Activated CD8-positive, alpha-beta T cell treated with anti-CD3 and anti-CD28 coated beads for 36 hours (primary cell): ENCODE data around the gene DTD1. TPM values are rescaled to one million over a fixed set of nuclear protein-coding genes. Genes with fewer than 3 reads are reported as not detected.

Experiments used
- ATAC-seq: fragments of 200-7000 bp; cut with Tn5 transposase; one replicate; pipeline ENCODE4 v1.10.0; 2021; ENCODE audit warnings: mild to moderate bottlenecking, moderate library complexity
- CTCF ChIA-PET: fragments of 350-600 bp; sonication (Branson Sonifier 250); formaldehyde crosslinking; loops from one replicate; lab custom pipeline; 2021; ENCODE audit warnings: antibody characterized with exemption; lab: Charles Lee
- POLR2A ChIA-PET: fragments of 350-600 bp; sonication (Branson Sonifier 250); formaldehyde crosslinking; loops from one replicate; lab custom pipeline; 2021; ENCODE audit warnings: antibody characterized with exemption; lab: Charles Lee
- DNase-seq: peaks from one replicate; pipeline ENCODE4 v3.0.0-alpha.2; 2020
- H3K27ac Mint-ChIP-seq: one replicate; pipeline ENCODE4 v1.8.0; 2021; ENCODE audit warnings: mild to moderate bottlenecking, mixed read lengths
- H3K27me3 Mint-ChIP-seq: one replicate; pipeline ENCODE4 v1.8.0; 2021; ENCODE audit warnings: mixed read lengths
- H3K36me3 Mint-ChIP-seq: one replicate; pipeline ENCODE4 v1.8.0; 2021; ENCODE audit warnings: low read depth, mixed read lengths
- H3K4me1 Mint-ChIP-seq: one replicate; pipeline ENCODE4 v1.8.0; 2021; ENCODE audit warnings: low read depth, mixed read lengths
- H3K4me3 Mint-ChIP-seq: one replicate; pipeline ENCODE4 v1.8.0; 2021; ENCODE audit warnings: mild to moderate bottlenecking, moderate library complexity, mixed read lengths
- H3K9me3 Mint-ChIP-seq: one replicate; pipeline ENCODE4 v1.8.0; 2021; ENCODE audit warnings: mixed read lengths
- intact Hi-C: fragments of 100-400 bp; cut with micrococcal nuclease; formaldehyde crosslinking; loops from one replicate; pipeline ENCODE4 v1.10.0; 2022
- total RNA-seq, 2 experiments: library from RNA; stranded (reverse); gene quantifications; one replicate each; pipeline ENCODE4 v1.2.3, GENCODE V29; 2021
- TF ChIP-seq, protein P1 (sequence below): fragments of 200-600 bp; IDR thresholded peaks from one replicate; pipeline ENCODE4 v1.8.0; 2022; ENCODE audit warnings: antibody characterized with exemption, mild to moderate bottlenecking

Gene DTD1
- total RNA-seq, 2 experiments from 2014 or later = 52.3 to 53.5 TPM

DNA sequence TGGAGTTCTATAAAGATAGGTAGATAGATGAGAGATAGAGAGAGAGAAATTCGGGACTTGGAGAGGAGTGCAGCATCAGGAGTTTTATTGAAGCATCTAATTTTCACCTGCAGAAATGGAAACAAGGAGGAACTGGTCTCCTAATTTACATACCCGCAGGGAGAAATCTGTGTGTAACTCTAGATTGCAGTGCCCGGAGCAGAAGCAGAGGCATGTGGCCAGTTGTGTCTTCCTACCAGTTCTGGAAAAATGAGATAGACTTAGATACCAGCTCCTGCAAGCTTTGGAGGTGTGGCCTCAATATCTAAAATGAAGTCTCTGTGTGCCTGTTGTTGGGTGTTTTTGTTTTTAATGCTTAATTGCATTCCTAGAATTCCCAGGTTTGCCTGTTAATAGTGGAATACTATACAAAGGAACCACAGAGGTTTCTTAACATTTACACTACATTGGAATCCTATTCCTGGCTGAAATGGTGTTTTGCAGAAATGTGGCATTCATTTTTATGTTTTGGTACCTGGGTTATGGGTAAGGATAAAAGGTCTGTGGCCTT is 57.4 kb downstream of the DTD1 start:
- POLR2A ChIA-PET = no interaction called here
- Mint-ChIP-seq H3K36me3 (peaks cover 3% of the 10 kb centered on the region), H3K4me3 (no peak overlapping the region), H3K27ac (no peak overlapping the region), H3K27me3 (no peaks in the 10 kb centered on the region), H3K9me3 (no peaks in the 10 kb centered on the region), H3K4me1 (no peaks in the 10 kb centered on the region)
- DNase-seq (no peak), ATAC-seq (no peak)
- intact Hi-C loops = no loop called here
- TF ChIP-seq, protein P1, sequence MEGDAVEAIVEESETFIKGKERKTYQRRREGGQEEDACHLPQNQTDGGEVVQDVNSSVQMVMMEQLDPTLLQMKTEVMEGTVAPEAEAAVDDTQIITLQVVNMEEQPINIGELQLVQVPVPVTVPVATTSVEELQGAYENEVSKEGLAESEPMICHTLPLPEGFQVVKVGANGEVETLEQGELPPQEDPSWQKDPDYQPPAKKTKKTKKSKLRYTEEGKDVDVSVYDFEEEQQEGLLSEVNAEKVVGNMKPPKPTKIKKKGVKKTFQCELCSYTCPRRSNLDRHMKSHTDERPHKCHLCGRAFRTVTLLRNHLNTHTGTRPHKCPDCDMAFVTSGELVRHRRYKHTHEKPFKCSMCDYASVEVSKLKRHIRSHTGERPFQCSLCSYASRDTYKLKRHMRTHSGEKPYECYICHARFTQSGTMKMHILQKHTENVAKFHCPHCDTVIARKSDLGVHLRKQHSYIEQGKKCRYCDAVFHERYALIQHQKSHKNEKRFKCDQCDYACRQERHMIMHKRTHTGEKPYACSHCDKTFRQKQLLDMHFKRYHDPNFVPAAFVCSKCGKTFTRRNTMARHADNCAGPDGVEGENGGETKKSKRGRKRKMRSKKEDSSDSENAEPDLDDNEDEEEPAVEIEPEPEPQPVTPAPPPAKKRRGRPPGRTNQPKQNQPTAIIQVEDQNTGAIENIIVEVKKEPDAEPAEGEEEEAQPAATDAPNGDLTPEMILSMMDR = no peak
- CTCF ChIA-PET = no interaction called here

- DNase-seq (no peak), ATAC-seq (no peak)
- Mint-ChIP-seq H3K9me3 (no peaks in the 10 kb centered on the region), H3K4me1 (no peaks in the 10 kb centered on the region), H3K27ac (no peak overlapping the region), H3K36me3 (peaks cover 1% of the 10 kb centered on the region), H3K4me3 (no peak overlapping the region), H3K27me3 (no peaks in the 10 kb centered on the region)
- ChIA-PET CTCF (no interaction called here), POLR2A (no interaction called here)
- intact Hi-C loops = no loop called here
- TF ChIP-seq, protein P1 = no peak
Measured at GRCh38 chr20:18645851-18646250, 58.0 kb downstream of the DTD1 start.

DNA sequence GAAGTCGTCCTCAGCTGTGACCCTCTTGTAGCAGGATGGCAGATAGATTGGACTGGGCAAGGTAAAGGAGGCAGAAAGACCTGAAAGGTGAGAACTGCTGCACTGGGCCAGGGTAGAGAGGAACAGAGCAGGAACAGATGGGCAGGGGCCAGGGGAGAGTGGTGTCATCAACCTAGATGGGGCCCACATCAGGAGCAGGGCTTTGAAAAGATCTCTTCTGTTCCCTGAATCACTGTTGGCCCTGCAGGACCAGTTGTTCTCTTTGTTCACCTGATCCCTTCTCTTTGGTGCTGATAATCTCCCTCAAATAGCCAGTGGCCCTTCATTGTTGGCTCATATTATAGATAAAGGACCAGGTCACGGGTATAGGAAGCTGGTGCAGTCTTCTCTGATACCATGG is 59.9 kb downstream of the DTD1 start:
- Mint-ChIP-seq H3K36me3 (no peaks in the 10 kb centered on the region), H3K9me3 (no peaks in the 10 kb centered on the region), H3K4me1 (no peaks in the 10 kb centered on the region), H3K27me3 (no peaks in the 10 kb centered on the region), H3K4me3 (no peak overlapping the region), H3K27ac (no peak overlapping the region)
- TF ChIP-seq, protein P1 = no peak
- intact Hi-C loops = no loop called here
- DNase-seq = no peak
- CTCF ChIA-PET = interaction anchor here (1.3 kb wide), 1 partner anchor 16 kb away, joined by 3 read pairs; no protein-coding TSS in a partner anchor
- POLR2A ChIA-PET = interaction anchor here (0.6 to 0.9 kb wide), 2 partner anchors 20 to 946 kb away, joined by 3 to 4 read pairs; no protein-coding TSS in a partner anchor
- ATAC-seq = no peak

- TF ChIP-seq, protein P1 = no peak
- ChIA-PET CTCF (interaction anchor here (1.0 kb wide), 1 partner anchor 12 kb away, joined by 3 read pairs; no protein-coding TSS in a partner anchor), POLR2A (no interaction called here)
- no peaks in the 10 kb centered on the region for H3K4me1 Mint-ChIP-seq
- intact Hi-C loops = no loop called here
- no peaks in the 10 kb centered on the region for H3K9me3 Mint-ChIP-seq
- no peaks in the 10 kb centered on the region for H3K36me3 Mint-ChIP-seq
- ATAC-seq (no peak), DNase-seq (no peak)
- H3K27ac Mint-ChIP-seq = no peak overlapping the region
- H3K4me3 Mint-ChIP-seq = no peak overlapping the region
- no peaks in the 10 kb centered on the region for H3K27me3 Mint-ChIP-seq
Measured at GRCh38 chr20:18650224-18650623, 62.4 kb downstream of the DTD1 start.

DNA sequence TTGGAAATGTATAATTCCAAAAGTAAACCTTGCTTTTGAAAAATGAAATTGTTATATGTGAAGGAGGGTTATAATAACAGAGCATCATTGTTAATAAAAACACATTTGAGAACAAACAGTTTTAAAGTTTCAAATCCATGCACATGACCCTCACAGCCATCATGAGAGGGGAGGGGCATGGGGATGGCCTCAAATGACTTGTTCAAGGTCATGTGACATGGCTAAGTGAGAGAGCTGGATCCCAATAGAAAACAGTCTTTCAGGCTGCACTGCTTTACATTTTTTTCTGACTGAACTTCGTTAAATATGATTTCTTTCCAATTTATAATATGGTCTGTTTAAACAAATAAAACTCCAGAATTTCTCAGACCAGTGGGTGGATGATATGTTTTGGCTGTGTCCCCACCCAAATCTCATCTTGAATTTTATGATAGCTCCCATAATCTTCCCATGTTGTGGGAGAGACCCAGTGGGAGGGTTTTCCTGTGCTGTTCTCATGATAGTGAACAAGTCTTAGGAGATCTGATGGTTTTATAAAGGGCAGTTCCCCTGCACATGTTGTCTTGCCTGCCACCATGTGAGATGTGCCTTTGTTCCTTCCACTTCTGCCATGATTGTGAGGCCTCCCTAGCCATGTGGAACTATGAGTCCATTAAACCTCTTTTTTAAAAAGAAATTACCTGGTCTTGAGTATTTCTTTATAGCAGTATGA is 66.0 kb downstream of the DTD1 start:
- no peak overlapping the region for H3K4me3 Mint-ChIP-seq
- H3K36me3 Mint-ChIP-seq = no peaks in the 10 kb centered on the region

More for the DNA sequence above, 66.0 kb downstream of the DTD1 start:
- ChIA-PET CTCF (interaction anchor here (0.9 to 2.8 kb wide), 2 partner anchors 21 to 22 kb away, joined by 6 to 14 read pairs; no protein-coding TSS in a partner anchor), POLR2A (interaction anchor here (0.8 kb wide), 1 partner anchor 34 kb away, joined by 3 read pairs; no protein-coding TSS in a partner anchor)
- TF ChIP-seq, protein P1 = no peak
- ATAC-seq (no peak), DNase-seq (no peak)
- Mint-ChIP-seq H3K4me1 (no peaks in the 10 kb centered on the region), H3K27me3 (no peaks in the 10 kb centered on the region), H3K27ac (no peak overlapping the region), H3K9me3 (no peaks in the 10 kb centered on the region)
- intact Hi-C loops = no loop called here
